22Rv1 (cell line): ENCODE measurements around the gene VCAM1.

Experiments
- H3K27ac ChIP-seq: fragments of 450-650 bp; 2 replicates; pipeline ENCODE4 v1.5.1; 2017
- CTCF ChIP-seq: fragments of 450-650 bp; IDR thresholded peaks from 2 replicates; pipeline ENCODE4 v1.5.1; 2017; ENCODE audit warnings: mild to moderate bottlenecking
- ZFX ChIP-seq: fragments of 450-650 bp; IDR thresholded peaks from 2 replicates; pipeline ENCODE4 v1.6.1; 2017; ENCODE audit warnings: antibody characterized with exemption, borderline replicate concordance

VCAM1 gene

GRCh38 chr1:100713626-100714025 is 5.9 kb upstream of the VCAM1 start:
- no peak overlapping the region for H3K27ac ChIP-seq
- TF ChIP-seq ZFX (no peak), CTCF (no peak)

GRCh38 chr1:100714599-100714998 is 4.9 kb upstream of the VCAM1 start:
- no peak overlapping the region for H3K27ac ChIP-seq
- TF ChIP-seq CTCF (no peak), ZFX (no peak)

- no peak overlapping the region for H3K27ac ChIP-seq
- TF ChIP-seq CTCF: no peak
- TF ChIP-seq ZFX: no peak
These were observed 2.3 kb upstream of the VCAM1 start for GRCh38 chr1:100717218-100717617.

GRCh38 chr1:100718581-100718980 is 961 bp upstream of the VCAM1 start:
- no peak overlapping the region for H3K27ac ChIP-seq
- no peak for TF ChIP-seq CTCF
- no peak for TF ChIP-seq ZFX

GRCh38 chr1:100720101-100720500 is 559 bp downstream of the VCAM1 start:
- no peak for TF ChIP-seq CTCF
- no peak for TF ChIP-seq ZFX
- no peak overlapping the region for H3K27ac ChIP-seq

- H3K27ac ChIP-seq: no peak overlapping the region
- TF ChIP-seq ZFX: no peak
- no peak for TF ChIP-seq CTCF
These were observed 1.2 kb downstream of the VCAM1 start for GRCh38 chr1:100720751-100721150.

- TF ChIP-seq CTCF: no peak
- no peak for TF ChIP-seq ZFX
These were observed 2.1 kb downstream of the VCAM1 start for GRCh38 chr1:100721526-100722207.

More at GRCh38 chr1:100721526-100722207, 2.1 kb downstream of the VCAM1 start:
- no peak overlapping the region for H3K27ac ChIP-seq
